ENCODE results near the gene PDLIM4.
A peak's percentile ranks its signal among the peaks of the same experiment; 100 is the strongest.

DNA sequence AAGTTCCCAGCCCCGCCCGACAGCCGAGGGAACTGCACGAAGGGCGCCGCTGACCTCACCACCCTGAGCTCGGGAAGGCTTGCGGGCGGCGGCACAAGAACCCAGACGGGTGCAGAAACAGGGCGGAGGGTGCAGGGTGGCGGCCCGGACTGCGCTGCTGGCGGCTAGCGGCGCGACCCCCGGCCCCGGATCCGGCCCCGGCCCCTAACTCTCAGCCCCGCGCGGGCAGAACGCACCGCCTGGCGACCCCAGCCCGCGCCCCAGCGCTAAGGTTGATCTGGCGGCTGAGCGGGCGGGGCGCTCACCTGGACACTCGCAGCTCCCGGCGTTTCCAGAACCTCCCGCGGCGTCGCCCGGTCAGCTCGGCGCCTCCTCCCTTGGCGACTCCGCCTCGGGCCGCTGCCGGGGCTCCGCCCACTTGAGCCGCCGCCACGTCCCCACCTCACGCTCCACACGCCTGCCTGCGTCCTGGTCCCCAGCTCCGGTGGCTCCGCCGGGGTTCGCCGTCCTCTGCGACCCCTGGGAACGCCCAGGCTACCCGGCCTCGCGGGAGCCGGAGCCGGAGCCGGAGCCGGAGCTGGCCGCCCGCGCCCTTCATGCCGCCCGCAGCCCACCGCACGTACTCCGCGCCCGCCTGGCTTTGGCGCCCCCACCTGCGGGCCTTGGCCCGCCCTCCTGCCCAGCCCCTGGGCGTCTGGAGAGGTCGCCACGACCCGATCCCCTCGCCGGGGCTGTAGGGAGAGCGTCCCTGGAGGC, 29.8 kb upstream of the PDLIM4 start, which contains the start of gene P4HA2:
- TF ChIP-seq, protein P1, sequence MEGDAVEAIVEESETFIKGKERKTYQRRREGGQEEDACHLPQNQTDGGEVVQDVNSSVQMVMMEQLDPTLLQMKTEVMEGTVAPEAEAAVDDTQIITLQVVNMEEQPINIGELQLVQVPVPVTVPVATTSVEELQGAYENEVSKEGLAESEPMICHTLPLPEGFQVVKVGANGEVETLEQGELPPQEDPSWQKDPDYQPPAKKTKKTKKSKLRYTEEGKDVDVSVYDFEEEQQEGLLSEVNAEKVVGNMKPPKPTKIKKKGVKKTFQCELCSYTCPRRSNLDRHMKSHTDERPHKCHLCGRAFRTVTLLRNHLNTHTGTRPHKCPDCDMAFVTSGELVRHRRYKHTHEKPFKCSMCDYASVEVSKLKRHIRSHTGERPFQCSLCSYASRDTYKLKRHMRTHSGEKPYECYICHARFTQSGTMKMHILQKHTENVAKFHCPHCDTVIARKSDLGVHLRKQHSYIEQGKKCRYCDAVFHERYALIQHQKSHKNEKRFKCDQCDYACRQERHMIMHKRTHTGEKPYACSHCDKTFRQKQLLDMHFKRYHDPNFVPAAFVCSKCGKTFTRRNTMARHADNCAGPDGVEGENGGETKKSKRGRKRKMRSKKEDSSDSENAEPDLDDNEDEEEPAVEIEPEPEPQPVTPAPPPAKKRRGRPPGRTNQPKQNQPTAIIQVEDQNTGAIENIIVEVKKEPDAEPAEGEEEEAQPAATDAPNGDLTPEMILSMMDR (IDR thresholded peaks at IDR 0.05): peak in 5 of 12 donors; percentile 18 to 37 (median 30)
- TF ChIP-seq POLR2A (IDR thresholded peaks at IDR 0.05): peak in 1 of 2 donors; percentile 71

Data from heart left ventricle (tissue), 13 donors.